H1 (cell line): Measurements from ENCODE around the gene C3. TPM values are rescaled to one million over a fixed set of nuclear protein-coding genes. Genes with fewer than 3 reads are reported as not detected.
A peak's percentile ranks its signal among the peaks of the same experiment; 100 is the strongest.

ENCODE experiments used
- CREB1 ChIP-seq: IDR thresholded peaks from 2 replicates; pipeline ENCODE4 v1.6.1; 2012; ENCODE audit warnings: inconsistent platforms
- EGR1 ChIP-seq: IDR thresholded peaks from 2 replicates; pipeline ENCODE4 v1.6.1; 2011; ENCODE audit warnings: low read depth, low read length, borderline replicate concordance
- JUN ChIP-seq: IDR thresholded peaks from 2 replicates; pipeline ENCODE4 v1.6.1; 2011; ENCODE audit warnings: low read depth, mild to moderate bottlenecking, improper control_type of control experiment, low read length
- KDM4A ChIP-seq: IDR thresholded peaks from one replicate; pipeline ENCODE4 v1.7.1; 2012; ENCODE audit warnings: low read depth, mild to moderate bottlenecking, moderate library complexity, low read length, inconsistent platforms; ENCODE audit not compliant: severe bottlenecking
- SP2 ChIP-seq: IDR thresholded peaks from 2 replicates; pipeline ENCODE4 v1.6.1; 2012; ENCODE audit warnings: mild to moderate bottlenecking, low read length, inconsistent platforms
- polyA plus RNA-seq, 7 experiments: library from polyadenylated mRNA; depleted of rRNA in 3 of 7; stranded (reverse) in 5 of 7; unstranded in 2 of 7; fragments of >200 nt in 5 of 7; fragments of 200-250 nt in 2 of 7; gene quantifications; 1 replicate in 5 of 7; 2 replicates in 1 of 7; 4 replicates in 1 of 7; pipeline versions ENCODE4 v1.2.1 to v1.2.3, GENCODE V29; 2011 to 2013; ENCODE audit warnings: missing spikeins in 2 of 7, mixed read lengths in 2 of 7
- total RNA-seq: library from RNA; stranded (reverse); fragmentation: NEBNext Ultra II Directional; extraction: Animal tissue kit (Norgen Biotek cat#: 25700); gene quantifications from 2 replicates; pipeline ENCODE4 v1.2.1, GENCODE V29; 2021
- TF ChIP-seq, protein P1 (sequence below), 3 experiments: IDR thresholded peaks; 1 replicate in 2 of 3; 2 replicates in 1 of 3; pipeline versions ENCODE4 v1.5.1 to v1.6.1; 2011; ENCODE audit warnings: low read length in 3 of 3, mild to moderate bottlenecking in 3 of 3, inconsistent platforms in 2 of 3, low read depth in 1 of 3, moderate library complexity in 1 of 3; ENCODE audit not compliant: insufficient read depth in 1 of 3; ENCODE audit errors: control extremely low read depth in 1 of 3
- TF ChIP-seq, protein P2 (sequence below): IDR thresholded peaks from 2 replicates; pipeline ENCODE4 v1.6.1; 2011; ENCODE audit warnings: low read depth, mild to moderate bottlenecking, low read length; ENCODE audit not compliant: insufficient read depth
- TF ChIP-seq, protein P3 (sequence below): fragments of 300-600 bp; sonication (generic); IDR thresholded peaks from 2 replicates; pipeline ENCODE4 v1.7.1; 2012; ENCODE audit warnings: low read length, moderate library complexity, mild to moderate bottlenecking, inconsistent platforms; ENCODE audit not compliant: insufficient replicate concordance

The C3 gene
- total and polyA plus RNA-seq, 2 of the 8 experiments (the other 6 are each of a cell fraction or from before 2014, with no cell fraction given): 6.4 to 12.8 TPM

DNA sequence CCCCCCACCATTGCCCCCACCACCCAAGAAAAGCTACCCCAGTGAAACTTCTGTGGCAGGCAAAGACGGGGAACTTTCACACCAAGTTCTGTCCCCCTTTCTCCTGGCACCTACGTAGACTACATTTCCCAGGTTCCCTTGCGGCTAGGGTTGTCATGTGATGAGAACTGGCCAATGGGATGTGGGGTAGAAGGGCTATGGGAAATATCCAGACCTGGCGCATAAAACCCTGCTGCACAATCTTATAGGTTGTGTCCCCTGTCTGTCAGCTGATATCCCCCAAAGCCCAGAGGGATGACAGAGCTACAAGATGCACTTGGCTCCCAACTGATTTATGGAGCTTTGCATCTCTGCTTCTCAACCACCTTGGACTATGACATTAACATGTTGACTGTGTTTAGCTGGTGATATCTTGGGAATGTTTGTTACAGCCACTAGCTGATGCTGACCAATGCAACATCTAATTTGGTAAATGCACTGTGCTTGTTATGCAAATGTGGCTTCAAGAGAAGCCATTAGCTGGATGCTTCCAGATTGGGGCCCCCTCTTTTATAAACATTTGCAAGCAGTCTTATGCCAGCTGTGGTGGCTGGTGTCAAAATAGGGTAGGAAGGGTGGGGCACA, 40.7 kb upstream of the C3 start (continued):
- TF ChIP-seq KDM4A (no peak), CREB1 (no peak), EGR1 (no peak), JUN (no peak), SP2 (no peak)
- TF ChIP-seq, protein P1, sequence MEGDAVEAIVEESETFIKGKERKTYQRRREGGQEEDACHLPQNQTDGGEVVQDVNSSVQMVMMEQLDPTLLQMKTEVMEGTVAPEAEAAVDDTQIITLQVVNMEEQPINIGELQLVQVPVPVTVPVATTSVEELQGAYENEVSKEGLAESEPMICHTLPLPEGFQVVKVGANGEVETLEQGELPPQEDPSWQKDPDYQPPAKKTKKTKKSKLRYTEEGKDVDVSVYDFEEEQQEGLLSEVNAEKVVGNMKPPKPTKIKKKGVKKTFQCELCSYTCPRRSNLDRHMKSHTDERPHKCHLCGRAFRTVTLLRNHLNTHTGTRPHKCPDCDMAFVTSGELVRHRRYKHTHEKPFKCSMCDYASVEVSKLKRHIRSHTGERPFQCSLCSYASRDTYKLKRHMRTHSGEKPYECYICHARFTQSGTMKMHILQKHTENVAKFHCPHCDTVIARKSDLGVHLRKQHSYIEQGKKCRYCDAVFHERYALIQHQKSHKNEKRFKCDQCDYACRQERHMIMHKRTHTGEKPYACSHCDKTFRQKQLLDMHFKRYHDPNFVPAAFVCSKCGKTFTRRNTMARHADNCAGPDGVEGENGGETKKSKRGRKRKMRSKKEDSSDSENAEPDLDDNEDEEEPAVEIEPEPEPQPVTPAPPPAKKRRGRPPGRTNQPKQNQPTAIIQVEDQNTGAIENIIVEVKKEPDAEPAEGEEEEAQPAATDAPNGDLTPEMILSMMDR (IDR thresholded peaks at IDR 0.05; ENCODE audit: control extremely low read depth in 1 of 3, insufficient read depth in 1 of 3, low read depth in 1 of 3, low read length in 3 of 3): no peak
- TF ChIP-seq, protein P2, sequence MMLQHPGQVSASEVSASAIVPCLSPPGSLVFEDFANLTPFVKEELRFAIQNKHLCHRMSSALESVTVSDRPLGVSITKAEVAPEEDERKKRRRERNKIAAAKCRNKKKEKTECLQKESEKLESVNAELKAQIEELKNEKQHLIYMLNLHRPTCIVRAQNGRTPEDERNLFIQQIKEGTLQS: 0 out of 2 replicates have a peak, but pooled peaks have one; percentile 45
- TF ChIP-seq, protein P3, sequence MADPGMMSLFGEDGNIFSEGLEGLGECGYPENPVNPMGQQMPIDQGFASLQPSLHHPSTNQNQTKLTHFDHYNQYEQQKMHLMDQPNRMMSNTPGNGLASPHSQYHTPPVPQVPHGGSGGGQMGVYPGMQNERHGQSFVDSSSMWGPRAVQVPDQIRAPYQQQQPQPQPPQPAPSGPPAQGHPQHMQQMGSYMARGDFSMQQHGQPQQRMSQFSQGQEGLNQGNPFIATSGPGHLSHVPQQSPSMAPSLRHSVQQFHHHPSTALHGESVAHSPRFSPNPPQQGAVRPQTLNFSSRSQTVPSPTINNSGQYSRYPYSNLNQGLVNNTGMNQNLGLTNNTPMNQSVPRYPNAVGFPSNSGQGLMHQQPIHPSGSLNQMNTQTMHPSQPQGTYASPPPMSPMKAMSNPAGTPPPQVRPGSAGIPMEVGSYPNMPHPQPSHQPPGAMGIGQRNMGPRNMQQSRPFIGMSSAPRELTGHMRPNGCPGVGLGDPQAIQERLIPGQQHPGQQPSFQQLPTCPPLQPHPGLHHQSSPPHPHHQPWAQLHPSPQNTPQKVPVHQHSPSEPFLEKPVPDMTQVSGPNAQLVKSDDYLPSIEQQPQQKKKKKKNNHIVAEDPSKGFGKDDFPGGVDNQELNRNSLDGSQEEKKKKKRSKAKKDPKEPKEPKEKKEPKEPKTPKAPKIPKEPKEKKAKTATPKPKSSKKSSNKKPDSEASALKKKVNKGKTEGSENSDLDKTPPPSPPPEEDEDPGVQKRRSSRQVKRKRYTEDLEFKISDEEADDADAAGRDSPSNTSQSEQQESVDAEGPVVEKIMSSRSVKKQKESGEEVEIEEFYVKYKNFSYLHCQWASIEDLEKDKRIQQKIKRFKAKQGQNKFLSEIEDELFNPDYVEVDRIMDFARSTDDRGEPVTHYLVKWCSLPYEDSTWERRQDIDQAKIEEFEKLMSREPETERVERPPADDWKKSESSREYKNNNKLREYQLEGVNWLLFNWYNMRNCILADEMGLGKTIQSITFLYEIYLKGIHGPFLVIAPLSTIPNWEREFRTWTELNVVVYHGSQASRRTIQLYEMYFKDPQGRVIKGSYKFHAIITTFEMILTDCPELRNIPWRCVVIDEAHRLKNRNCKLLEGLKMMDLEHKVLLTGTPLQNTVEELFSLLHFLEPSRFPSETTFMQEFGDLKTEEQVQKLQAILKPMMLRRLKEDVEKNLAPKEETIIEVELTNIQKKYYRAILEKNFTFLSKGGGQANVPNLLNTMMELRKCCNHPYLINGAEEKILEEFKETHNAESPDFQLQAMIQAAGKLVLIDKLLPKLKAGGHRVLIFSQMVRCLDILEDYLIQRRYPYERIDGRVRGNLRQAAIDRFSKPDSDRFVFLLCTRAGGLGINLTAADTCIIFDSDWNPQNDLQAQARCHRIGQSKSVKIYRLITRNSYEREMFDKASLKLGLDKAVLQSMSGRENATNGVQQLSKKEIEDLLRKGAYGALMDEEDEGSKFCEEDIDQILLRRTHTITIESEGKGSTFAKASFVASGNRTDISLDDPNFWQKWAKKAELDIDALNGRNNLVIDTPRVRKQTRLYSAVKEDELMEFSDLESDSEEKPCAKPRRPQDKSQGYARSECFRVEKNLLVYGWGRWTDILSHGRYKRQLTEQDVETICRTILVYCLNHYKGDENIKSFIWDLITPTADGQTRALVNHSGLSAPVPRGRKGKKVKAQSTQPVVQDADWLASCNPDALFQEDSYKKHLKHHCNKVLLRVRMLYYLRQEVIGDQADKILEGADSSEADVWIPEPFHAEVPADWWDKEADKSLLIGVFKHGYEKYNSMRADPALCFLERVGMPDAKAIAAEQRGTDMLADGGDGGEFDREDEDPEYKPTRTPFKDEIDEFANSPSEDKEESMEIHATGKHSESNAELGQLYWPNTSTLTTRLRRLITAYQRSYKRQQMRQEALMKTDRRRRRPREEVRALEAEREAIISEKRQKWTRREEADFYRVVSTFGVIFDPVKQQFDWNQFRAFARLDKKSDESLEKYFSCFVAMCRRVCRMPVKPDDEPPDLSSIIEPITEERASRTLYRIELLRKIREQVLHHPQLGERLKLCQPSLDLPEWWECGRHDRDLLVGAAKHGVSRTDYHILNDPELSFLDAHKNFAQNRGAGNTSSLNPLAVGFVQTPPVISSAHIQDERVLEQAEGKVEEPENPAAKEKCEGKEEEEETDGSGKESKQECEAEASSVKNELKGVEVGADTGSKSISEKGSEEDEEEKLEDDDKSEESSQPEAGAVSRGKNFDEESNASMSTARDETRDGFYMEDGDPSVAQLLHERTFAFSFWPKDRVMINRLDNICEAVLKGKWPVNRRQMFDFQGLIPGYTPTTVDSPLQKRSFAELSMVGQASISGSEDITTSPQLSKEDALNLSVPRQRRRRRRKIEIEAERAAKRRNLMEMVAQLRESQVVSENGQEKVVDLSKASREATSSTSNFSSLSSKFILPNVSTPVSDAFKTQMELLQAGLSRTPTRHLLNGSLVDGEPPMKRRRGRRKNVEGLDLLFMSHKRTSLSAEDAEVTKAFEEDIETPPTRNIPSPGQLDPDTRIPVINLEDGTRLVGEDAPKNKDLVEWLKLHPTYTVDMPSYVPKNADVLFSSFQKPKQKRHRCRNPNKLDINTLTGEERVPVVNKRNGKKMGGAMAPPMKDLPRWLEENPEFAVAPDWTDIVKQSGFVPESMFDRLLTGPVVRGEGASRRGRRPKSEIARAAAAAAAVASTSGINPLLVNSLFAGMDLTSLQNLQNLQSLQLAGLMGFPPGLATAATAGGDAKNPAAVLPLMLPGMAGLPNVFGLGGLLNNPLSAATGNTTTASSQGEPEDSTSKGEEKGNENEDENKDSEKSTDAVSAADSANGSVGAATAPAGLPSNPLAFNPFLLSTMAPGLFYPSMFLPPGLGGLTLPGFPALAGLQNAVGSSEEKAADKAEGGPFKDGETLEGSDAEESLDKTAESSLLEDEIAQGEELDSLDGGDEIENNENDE: no peak
